Stimulated activated naive CD8-positive, alpha-beta T cell treated with anti-CD3 and anti-CD28 coated beads, Interleukin-15, Interleukin-2, amounts not matched to agents 100 U/mL and 50 U/mL, for 24 hours (primary cell): ENCODE data around the gene NTRK1.

Source experiments
- ATAC-seq: fragments of 150-1000 bp; cut with Tn5 transposase; one replicate; pipeline ENCODE4 v1.10.0; 2021
- DNase-seq: peaks from one replicate; pipeline ENCODE4 v3.0.0; 2021

Gene NTRK1

GRCh38 chr1:156898971-156899664 is 38.5 kb downstream of the NTRK1 start:
- no peak for DNase-seq
- ATAC-seq: no peak

GRCh38 chr1:156899956-156900718 is 39.5 kb downstream of the NTRK1 start:
- no peak for DNase-seq

GRCh38 chr1:156900896-156901589 is 40.4 kb downstream of the NTRK1 start:
- no peak for DNase-seq

More at GRCh38 chr1:156899956-156900718, 39.5 kb downstream of the NTRK1 start:
- ATAC-seq: no peak

GRCh38 chr1:156901590-156901900 is 40.9 kb downstream of the NTRK1 start:
- ATAC-seq (no peak), DNase-seq (no peak)

More at GRCh38 chr1:156900896-156901589, 40.4 kb downstream of the NTRK1 start:
- no peak for ATAC-seq

GRCh38 chr1:156901966-156902915 is 41.6 kb downstream of the NTRK1 start:
- DNase-seq: no peak
- no peak for ATAC-seq

GRCh38 chr1:156903328-156904091 is 42.8 kb downstream of the NTRK1 start:
- DNase-seq (no peak), ATAC-seq (no peak)

- ATAC-seq: no peak
These were observed 43.7 kb downstream of the NTRK1 start for GRCh38 chr1:156904187-156904959.

GRCh38 chr1:156905176-156905575 is 44.5 kb downstream of the NTRK1 start:
- ATAC-seq (no peak), DNase-seq (no peak)

More at GRCh38 chr1:156904187-156904959, 43.7 kb downstream of the NTRK1 start:
- no peak for DNase-seq

- DNase-seq (no peak), ATAC-seq (no peak)
These were observed 45.0 kb downstream of the NTRK1 start for GRCh38 chr1:156905651-156906050.

- ATAC-seq (no peak), DNase-seq (no peak)
These were observed 45.7 kb downstream of the NTRK1 start for GRCh38 chr1:156906206-156906906.

GRCh38 chr1:156908541-156908940 is 47.9 kb downstream of the NTRK1 start:
- ATAC-seq: no peak

GRCh38 chr1:156908955-156909354 is 48.3 kb downstream of the NTRK1 start:
- ATAC-seq (no peak), DNase-seq (no peak)

More at GRCh38 chr1:156908541-156908940, 47.9 kb downstream of the NTRK1 start:
- DNase-seq: no peak

- no peak for DNase-seq
- no peak for ATAC-seq
These were observed 49.0 kb downstream of the NTRK1 start for GRCh38 chr1:156909671-156910070.

- no peak for ATAC-seq
- peak; percentile 75 for DNase-seq
These were observed 49.7 kb downstream of the NTRK1 start for GRCh38 chr1:156910309-156910782.

GRCh38 chr1:156911577-156912298 is 51.1 kb downstream of the NTRK1 start:
- ATAC-seq (no peak), DNase-seq (no peak)

- ATAC-seq: no peak
- no peak for DNase-seq
These were observed 51.6 kb downstream of the NTRK1 start for GRCh38 chr1:156912310-156912709.

GRCh38 chr1:156912861-156913808 is 52.5 kb downstream of the NTRK1 start:
- no peak for ATAC-seq
- DNase-seq: no peak
